Kidney (tissue), 14 donors: ENCODE results near the gene SERTM1. TPM values are rescaled to one million over a fixed set of nuclear protein-coding genes. Genes with fewer than 3 reads are reported as not detected.

Experiments
- DNase-seq, 5 donors: peaks; one replicate each; pipeline ENCODE4 v3.0.0-alpha.2; 2013 to 2020
- FAIRE-seq: peaks from 2 replicates; lab custom pipeline; 2012; peaks lifted over from hg19 to GRCh38; lab: Jason Lieb, UNC
- H3K27ac ChIP-seq, 2 donors: one replicate each; pipeline ENCODE4 v1.7.0; 2013; ENCODE audit warnings: low read depth in 2 of 2, low read length in 2 of 2, inconsistent platforms in 1 of 2
- H3K27me3 ChIP-seq: one replicate; pipeline ENCODE4 v1.7.1; 2013; ENCODE audit warnings: low read length, inconsistent platforms; ENCODE audit not compliant: control insufficient read depth, insufficient read depth
- H3K36me3 ChIP-seq, 3 donors: one replicate each; pipeline versions ENCODE4 v1.7.0 to v1.7.1; 2013; ENCODE audit warnings: low read length in 3 of 3, control low read depth in 1 of 3, inconsistent platforms in 1 of 3; ENCODE audit not compliant: insufficient read depth in 3 of 3, control insufficient read depth in 2 of 3
- H3K4me1 ChIP-seq, 3 donors: one replicate each; pipeline versions ENCODE4 v1.7.0 to v1.7.1; 2013; ENCODE audit warnings: low read length in 3 of 3, inconsistent platforms in 1 of 3, low read depth in 1 of 3; ENCODE audit not compliant: control insufficient read depth in 2 of 3, insufficient read depth in 2 of 3
- H3K4me3 ChIP-seq, 3 donors: one replicate each; pipeline versions ENCODE4 v1.7.0 to v1.8.1; 2013; ENCODE audit warnings: low read length in 3 of 3, control low read depth in 1 of 3, inconsistent platforms in 1 of 3
- H3K9ac ChIP-seq, 3 donors: one replicate each; pipeline versions ENCODE4 v1.7.0 to v1.7.1; 2013; ENCODE audit warnings: low read length in 3 of 3, control low read depth in 1 of 3, inconsistent platforms in 1 of 3
- H3K9me3 ChIP-seq, 3 donors: one replicate each; pipeline versions ENCODE4 v1.7.0 to v1.7.1; 2013; ENCODE audit warnings: low read length in 3 of 3, control low read depth in 1 of 3, inconsistent platforms in 1 of 3; ENCODE audit not compliant: control insufficient read depth in 2 of 3, insufficient read depth in 1 of 3
- intact Hi-C: fragments of 100-400 bp; cut with DNase I; formaldehyde crosslinking; loops from one replicate; pipeline ENCODE4 v1.11.1; 2022
- polyA plus RNA-seq: library from polyadenylated mRNA; stranded (reverse); fragments of 350-450 nt; fragmentation: Illumina TruSeq; extraction: RNeasy Lipid Tissue Mini Kit (QIAGEN cat#74804); gene quantifications from one replicate; pipeline ENCODE4 v1.2.3, GENCODE V29; 2014; ENCODE audit warnings: low read depth, low replicate concordance; ENCODE audit not compliant: insufficient read depth
- total RNA-seq: library from RNA; stranded (reverse); fragmentation: NEBNext Ultra II Directional; extraction: Animal tissue kit (Norgen Biotek cat#: 25700); gene quantifications from one replicate; pipeline ENCODE4 v1.2.1, GENCODE V29; 2021
- TF ChIP-seq, protein P1 (sequence below): IDR thresholded peaks from 3 replicates; pipeline ENCODE4 v1.5.1; 2012; ENCODE audit warnings: mild to moderate bottlenecking, moderate library complexity, borderline replicate concordance; ENCODE audit not compliant: insufficient read depth; ENCODE audit errors: extremely low read depth
- donor health status: control.
- donor health status: control.
- donor health status: control.
- donor health status: control.
- donor health status: control.
- donor health status: DM: yes; HTN: yes; CAD: no.
- donor health status: Normal renal cell carcinoma (clear cell type).

Gene SERTM1
- total and polyA plus RNA-seq, 2 donors from 2014 or later, result not detected

DNA sequence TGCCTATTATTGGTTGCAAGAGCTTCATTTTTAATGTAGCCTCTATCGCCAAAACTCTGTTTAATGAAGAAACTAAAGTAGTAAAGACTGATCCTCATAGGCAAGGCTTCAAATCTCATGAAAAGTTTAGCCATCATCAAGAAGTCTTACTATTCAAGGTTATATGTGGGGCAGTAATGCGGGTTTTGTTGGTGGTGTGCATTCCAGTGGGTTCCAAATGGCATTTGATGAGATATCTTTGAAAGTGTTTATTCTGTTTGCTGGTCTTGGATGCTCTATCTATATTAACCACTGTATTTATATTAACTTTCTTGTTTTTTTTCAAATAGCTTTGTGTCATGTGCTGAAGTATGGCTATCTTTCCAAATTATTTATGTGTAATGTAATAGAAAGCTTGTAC lies 72.2 kb downstream of the SERTM1 start:
- H3K9ac ChIP-seq, result no peak overlapping the region
- H3K27me3 ChIP-seq, result no peaks in the 10 kb centered on the region
- FAIRE-seq, result no peak
- DNase-seq, result no peak
- TF ChIP-seq, protein P1, sequence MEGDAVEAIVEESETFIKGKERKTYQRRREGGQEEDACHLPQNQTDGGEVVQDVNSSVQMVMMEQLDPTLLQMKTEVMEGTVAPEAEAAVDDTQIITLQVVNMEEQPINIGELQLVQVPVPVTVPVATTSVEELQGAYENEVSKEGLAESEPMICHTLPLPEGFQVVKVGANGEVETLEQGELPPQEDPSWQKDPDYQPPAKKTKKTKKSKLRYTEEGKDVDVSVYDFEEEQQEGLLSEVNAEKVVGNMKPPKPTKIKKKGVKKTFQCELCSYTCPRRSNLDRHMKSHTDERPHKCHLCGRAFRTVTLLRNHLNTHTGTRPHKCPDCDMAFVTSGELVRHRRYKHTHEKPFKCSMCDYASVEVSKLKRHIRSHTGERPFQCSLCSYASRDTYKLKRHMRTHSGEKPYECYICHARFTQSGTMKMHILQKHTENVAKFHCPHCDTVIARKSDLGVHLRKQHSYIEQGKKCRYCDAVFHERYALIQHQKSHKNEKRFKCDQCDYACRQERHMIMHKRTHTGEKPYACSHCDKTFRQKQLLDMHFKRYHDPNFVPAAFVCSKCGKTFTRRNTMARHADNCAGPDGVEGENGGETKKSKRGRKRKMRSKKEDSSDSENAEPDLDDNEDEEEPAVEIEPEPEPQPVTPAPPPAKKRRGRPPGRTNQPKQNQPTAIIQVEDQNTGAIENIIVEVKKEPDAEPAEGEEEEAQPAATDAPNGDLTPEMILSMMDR, result no peak
- H3K4me1 ChIP-seq, result no peaks in the 10 kb centered on the region
- H3K36me3 ChIP-seq, result no peaks in the 10 kb centered on the region
- intact Hi-C loops, result no loop called here
- no peak overlapping the region for H3K4me3 ChIP-seq
- H3K9me3 ChIP-seq, result no peaks in the 10 kb centered on the region
- H3K27ac ChIP-seq, result no peak overlapping the region

Other genes starting within 250 kb of the SERTM1 start
- gene CCNA1, start 241.5 kb upstream of the SERTM1 start, total RNA-seq, result 0.98 TPM
- 0.54 TPM for gene CCNA1, start 241.5 kb upstream of the SERTM1 start, polyA plus RNA-seq
- 6.3 TPM for gene RFXAP, start 145.2 kb downstream of the SERTM1 start, total RNA-seq
- 2.3 TPM for gene RFXAP, start 145.2 kb downstream of the SERTM1 start, polyA plus RNA-seq
- gene SMAD9, start 246.2 kb downstream of the SERTM1 start, total RNA-seq, result 13.1 TPM
- 3.5 TPM for gene SMAD9, start 246.2 kb downstream of the SERTM1 start, polyA plus RNA-seq